SK-N-MC (cell line): ENCODE results near the gene DPM2.

Experiments used
- EZH2 ChIP-seq: fragments of 200-600 bp; sonication (generic); IDR thresholded peaks from one replicate; pipeline ENCODE4 v1.6.1; 2017; ENCODE audit warnings: antibody characterized with exemption
- POLR2AphosphoS5 ChIP-seq: IDR thresholded peaks from 2 replicates; pipeline ENCODE4 v1.6.1; 2012; ENCODE audit warnings: mild to moderate bottlenecking, low read depth, low read length, borderline replicate concordance

DNA sequence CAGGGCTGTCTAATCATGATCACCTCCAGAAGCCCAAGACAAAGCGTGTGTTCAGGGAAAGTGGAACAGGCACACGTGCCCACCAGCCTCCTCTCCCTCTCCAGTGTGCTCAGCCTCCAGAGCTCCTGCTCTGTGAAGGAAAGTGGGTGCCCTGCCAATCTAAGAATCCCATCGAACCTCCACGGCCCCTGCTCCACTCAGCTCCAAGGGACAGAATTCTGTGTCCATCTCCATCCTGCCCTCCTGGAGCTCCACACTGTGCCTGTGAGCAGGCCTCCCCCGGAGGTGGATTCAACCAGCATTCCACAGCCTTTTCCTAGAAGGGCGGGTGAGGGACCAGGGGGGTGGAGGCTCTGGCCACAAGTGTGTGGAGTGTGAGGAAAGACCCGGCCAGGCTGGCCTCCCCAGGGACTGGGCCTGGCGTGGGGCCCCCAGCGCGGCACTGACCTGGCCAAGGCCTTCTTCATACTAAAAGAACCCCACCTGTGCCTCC, 37.2 kb upstream of the DPM2 start:
- TF ChIP-seq EZH2 (no peak), POLR2AphosphoS5 (no peak)
